Astrocyte of the hippocampus (primary cell): ENCODE results near the gene EFNA5.

Source experiments
- DNase-seq: peaks from one replicate; pipeline ENCODE4 v3.0.0; 2011; ENCODE audit warnings: low read depth, low spot score

EFNA5 gene

DNA sequence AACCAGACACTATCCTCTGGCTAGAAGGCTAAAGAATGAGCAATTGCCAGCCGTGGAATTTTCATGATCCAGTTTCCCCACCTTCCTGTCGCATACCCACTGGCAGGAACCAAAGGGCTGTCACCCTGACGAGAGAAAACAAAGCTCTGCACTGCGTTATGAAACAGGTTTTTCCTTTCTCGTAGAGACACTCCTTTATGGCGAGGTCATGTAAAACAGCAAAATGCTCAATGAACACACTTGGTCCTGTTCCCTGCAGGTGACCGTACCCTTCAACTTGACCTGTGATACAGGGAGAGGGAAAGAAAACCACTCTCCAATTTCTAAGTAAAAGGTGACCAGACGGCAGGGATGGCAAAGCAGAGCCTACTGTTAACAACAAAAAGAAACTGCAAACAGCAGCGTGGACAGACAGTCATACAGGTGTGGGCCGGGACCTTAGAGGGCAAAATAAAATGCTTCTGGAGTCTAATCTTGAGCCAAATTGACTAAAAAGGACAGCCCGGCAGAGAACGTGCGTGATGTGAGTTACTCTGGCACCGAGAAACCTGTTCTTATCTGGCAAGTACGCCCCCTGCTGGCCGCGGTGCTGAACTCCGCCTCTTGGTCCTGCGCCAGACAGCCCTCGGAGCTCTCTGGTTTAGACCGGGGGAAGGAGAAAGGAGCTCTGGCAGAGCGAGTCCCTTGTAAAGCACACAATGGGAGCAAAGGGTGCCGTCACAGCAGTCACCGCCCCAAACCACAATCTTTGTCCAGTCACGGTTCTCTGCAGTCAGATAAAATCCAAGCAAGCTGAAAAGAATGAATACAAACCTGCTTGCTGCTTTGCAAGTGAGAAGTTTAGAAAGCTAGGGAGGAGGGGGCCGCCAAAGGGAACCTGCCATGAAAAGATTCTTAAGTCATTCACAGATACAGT is 98.9 kb downstream of the EFNA5 start:
- peak; percentile 97 for DNase-seq

GRCh38 chr5:107570805-107571531 is 99.8 kb downstream of the EFNA5 start:
- DNase-seq, result peak; percentile 40

DNA sequence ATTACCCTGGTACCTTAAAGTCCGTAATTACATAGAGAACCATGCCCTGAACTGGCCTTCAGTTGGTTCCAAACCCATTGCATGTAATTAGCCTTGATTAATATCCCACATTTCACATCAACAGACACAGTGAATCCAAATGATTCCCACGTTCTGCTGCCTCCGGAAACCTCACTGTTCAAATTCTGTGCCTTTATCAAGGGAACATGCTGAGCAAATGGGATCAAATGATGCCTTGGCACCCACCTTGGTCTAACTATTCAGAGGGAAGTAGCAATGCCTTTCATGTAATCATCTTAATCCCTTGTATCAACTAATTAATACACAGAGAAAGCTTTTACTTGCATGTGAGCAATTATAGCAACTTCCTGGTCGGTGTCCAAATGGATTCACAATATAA is 100.6 kb downstream of the EFNA5 start:
- no peak for DNase-seq

DNA sequence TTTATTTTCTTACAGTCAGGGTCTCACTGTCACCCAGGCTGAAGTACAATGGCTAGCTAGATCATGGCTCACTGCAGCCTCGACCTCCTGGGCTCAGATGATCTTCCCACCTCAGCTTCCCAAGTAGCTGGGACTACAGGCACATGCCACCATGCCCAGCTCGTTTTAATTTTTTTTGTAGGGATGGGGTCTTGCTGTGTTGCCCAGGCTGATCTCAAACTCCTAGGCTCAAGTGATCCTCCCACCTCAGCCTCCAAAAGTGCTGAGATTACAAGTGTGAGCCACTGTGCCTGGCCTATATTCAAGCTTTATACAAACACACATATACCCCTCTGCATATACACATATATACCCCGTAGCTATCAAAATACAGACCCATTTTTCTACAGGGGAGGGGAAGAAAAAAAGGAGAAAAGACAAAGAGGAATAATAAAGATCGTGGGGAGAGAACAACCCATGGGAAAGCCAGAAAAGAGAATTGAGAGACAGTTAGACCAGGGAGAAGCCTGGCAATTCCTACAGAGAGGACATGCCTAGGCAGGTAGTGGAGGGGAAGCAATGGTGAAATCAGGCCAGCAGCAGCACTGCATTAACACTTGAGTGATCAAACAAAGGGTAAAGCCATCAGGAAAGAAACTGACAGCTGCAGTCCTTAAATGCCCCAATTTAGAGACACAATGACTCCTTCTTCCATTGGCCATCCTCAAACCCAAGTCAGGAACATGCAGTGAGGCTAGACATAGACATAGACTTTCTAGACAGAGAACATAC is 102.7 kb downstream of the EFNA5 start:
- DNase-seq, result no peak

- no peak for DNase-seq
Measured at GRCh38 chr5:107566986-107567385, 103.8 kb downstream of the EFNA5 start.

DNA sequence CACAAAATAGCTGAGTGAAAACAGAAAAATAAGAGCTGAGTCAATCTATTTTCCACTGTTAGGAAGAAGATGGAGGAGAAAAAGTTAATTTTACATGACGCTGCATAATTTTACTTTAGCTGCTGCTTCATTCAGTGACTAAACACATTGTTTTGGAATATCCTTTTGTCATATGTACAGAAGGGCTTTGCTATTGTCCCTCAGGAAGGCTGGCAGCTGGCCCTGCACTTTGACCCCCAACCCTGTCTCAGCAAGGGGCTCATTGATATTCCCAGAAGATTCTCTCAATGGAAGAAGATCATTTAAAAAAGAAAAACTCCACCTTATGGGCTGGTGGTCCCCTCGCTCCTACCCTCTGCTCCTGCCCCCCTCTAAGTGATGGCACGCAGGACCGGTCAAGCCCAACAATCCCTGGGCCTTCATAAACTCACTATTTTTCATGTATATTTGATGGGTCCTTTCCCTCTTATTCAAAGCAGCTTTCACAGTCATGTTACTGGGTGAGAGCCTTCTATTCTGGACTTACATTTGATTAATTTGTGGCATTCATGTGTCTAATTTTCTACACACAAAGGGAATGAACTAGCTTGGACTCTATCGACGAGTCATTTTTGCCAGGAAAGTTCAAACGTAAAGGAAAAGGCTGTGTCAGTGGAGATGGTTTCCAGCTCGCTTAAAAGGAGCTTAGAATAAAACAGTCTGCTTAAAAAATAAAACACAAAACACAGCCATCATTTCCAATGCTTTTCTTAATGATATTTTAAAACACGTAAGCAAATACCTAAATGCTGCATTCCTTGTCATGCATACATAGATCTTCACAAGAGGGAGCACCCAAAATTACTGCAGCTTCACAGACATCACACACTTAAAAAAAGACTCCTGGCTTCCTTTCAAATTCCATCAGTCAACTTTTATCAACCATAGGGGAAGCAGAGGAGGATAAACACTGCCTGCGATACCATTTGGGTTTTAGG is 104.7 kb downstream of the EFNA5 start:
- DNase-seq, result no peak

GRCh38 chr5:107564931-107565372 is 105.8 kb downstream of the EFNA5 start:
- peak; percentile 40 for DNase-seq

- no peak for DNase-seq
Measured at GRCh38 chr5:107563959-107564544, 106.7 kb downstream of the EFNA5 start.

GRCh38 chr5:107560377-107560776 is 110.4 kb downstream of the EFNA5 start:
- DNase-seq, result no peak

GRCh38 chr5:107558823-107559375 is 111.8 kb downstream of the EFNA5 start:
- DNase-seq, result no peak

GRCh38 chr5:107557051-107557658 is 113.6 kb downstream of the EFNA5 start:
- peak; percentile 91 for DNase-seq

DNA sequence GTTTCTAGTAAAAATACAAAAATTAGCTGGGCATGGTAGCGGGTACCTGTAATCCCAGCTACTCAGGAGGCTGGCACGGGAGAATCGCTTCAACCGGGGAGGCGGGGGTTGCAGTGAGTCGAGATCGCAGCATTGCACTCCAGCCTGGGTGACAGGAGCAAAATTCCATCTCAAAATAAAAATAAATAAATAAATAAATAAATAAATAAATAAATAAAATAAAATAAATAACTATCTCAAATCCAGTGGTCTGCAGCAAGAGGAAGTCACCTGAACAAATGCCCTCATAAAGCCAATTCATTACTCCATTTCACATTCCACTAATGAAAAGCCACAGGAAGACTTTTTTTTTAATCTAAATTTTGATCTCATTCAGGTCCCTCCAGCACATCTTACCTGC is 114.2 kb downstream of the EFNA5 start:
- DNase-seq, result no peak

DNA sequence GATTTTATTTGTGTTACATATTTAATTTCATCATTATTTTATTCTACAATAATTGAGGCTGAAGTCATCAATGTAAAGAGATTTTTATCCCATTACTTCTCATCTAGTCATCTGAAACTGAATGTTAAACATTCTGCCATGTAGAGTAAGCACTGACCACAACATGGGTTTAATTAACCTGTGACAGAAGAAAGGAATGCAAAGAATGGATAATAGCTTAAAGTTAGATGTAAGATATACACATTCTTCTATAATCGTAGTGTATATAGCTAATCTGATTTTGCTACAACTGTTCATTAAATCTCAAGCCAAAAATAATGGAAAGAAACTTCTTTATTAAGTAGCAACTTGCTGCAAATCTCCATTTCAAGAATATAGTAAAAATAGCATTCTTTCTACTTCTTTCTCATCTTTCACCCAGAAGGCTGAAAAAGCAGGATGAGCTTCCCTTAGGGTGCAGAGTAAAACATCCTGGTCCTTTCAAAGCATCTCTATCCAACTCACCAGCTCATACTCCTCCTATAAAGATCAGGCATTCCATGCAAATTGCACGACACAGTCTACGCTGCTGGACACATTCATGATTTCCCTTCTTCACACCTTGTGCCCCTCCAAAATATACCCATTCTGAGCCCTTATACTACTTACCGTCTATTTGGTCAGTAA is 115.2 kb downstream of the EFNA5 start:
- no peak for DNase-seq

DNA sequence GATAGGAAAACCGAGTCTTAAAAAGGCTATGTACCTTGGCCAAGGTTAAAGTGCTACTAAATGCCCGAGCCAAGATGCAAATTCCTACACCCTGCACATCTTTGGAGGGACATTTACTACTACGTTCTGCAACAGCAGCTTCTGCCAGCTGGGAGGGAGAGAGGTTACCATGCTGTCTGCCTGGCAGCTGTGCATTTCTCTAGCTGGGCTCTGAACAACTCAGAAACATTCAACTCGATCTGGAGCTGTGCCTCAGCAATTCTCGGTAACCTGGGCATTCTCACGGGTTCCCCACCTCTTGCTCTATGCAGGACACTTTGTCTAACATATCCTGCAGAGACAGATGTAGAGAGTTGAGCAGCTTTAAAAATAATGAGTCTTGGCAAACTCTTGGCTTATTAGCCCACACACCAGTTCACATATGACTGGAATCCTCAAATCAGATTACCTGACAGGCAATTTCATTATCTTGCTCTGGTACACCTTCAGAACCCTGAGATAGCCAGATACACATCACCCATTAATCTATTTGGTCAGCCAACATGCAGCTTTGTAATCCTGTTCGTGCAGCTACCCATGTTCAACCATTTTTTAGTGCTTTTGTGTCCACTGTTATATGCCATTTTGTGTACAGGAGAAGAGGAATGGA is 115.8 kb downstream of the EFNA5 start:
- DNase-seq, result no peak

DNA sequence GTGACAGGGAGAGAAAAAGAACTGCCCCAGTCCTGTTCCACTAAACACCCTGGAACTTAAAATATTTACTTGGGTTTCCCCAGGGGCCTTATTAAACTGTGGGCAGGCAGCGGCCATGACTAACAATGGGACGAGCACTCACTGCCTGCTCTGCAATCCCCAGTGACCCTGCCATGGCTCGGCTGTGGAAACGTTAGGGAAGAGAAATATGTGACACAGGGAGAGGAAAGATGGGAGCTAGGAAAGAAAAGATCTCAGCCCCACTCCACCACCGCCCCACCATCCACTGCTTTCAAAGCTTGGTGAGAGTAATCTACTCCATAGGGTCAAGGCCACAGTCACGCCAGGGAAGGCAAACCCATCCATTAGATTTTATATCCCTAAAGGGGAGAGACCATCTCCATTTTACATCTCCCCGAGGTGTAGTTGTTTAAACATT is 117.6 kb downstream of the EFNA5 start:
- DNase-seq, result peak; percentile 64

DNA sequence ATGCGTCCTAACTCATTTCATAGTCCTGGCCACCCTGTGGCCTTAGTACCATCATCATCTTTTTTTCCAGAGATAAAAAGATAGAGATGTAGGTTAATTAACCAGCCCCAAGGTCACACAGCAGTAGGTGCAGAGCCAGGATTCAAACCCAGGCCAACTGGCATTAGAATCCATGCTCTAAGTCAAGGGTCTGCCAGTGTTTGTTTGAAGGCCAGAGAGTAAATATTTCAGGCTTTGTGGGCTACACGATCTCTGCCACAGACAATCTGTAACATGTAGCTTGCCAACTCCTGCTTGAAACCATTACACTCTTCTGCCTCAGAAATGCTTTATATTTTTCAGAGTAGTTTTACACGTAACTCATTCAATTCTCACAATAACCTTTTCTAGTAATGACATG is 119.6 kb downstream of the EFNA5 start:
- no peak for DNase-seq

DNA sequence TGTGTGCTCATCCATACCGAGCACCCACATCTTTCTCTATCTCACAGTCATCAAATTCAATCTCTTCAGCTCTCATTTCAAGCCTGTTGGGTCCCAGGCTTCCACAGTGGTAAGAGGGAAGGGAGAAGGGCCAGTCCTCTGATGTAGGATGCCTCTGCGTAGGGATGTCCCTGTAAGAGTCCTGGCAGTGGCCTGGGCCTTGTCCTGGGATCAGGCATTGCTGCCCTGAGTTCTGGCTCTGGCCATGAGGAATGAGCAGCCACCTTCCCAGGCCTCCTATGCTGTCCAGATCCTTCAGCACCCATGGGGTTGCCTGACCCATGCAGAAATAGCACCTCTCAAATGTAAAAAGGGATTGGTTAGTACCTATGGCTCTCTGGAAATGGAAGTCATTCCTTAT is 121.2 kb downstream of the EFNA5 start:
- no peak for DNase-seq

- no peak for DNase-seq
Measured at GRCh38 chr5:107548477-107548876, 122.3 kb downstream of the EFNA5 start.

GRCh38 chr5:107546719-107547118 is 124.0 kb downstream of the EFNA5 start:
- DNase-seq, result no peak
